SK-N-SH treated with all-trans-retinoic acid at 6 μM for 48 hours (cell line): ENCODE results near the gene DXO.
A peak's percentile ranks its signal among the peaks of the same experiment; 100 is the strongest.

Source experiments
- ATAC-seq: fragments of 200-7000 bp; cut with Tn5 transposase; 3 replicates; pipeline ENCODE4 v1.9.1; 2020; ENCODE audit warnings: mild to moderate bottlenecking, moderate library complexity
- ARNTL ChIP-seq: fragments of 450-650 bp; formaldehyde crosslinking; IDR thresholded peaks from 2 replicates; pipeline ENCODE4 v1.5.0; 2020; ENCODE audit warnings: low read depth, mild to moderate bottlenecking, moderate library complexity, borderline replicate concordance
- BACH2 ChIP-seq: fragments of 250-450 bp; sonication (Bioruptor Pico); IDR thresholded peaks from 2 replicates; pipeline ENCODE4 v1.9.0; 2021; ENCODE audit warnings: mild to moderate bottlenecking, borderline replicate concordance
- CSDC2 ChIP-seq: fragments of 250-450 bp; sonication (Bioruptor Pico); IDR thresholded peaks from 2 replicates; pipeline ENCODE4 v1.5.0; 2020; ENCODE audit warnings: mild to moderate bottlenecking, moderate library complexity
- CSRNP3 ChIP-seq: fragments of 250-450 bp; sonication (Bioruptor Pico); IDR thresholded peaks from 2 replicates; pipeline ENCODE4 v1.5.1; 2021; ENCODE audit warnings: mild to moderate bottlenecking, moderate library complexity
- ESRRG ChIP-seq: fragments of 250-450 bp; sonication (Bioruptor Pico); IDR thresholded peaks from 2 replicates; pipeline ENCODE4 v1.6.1; 2021; ENCODE audit warnings: mild to moderate bottlenecking
- GLIS3 ChIP-seq: fragments of 250-450 bp; sonication (Bioruptor Pico); IDR thresholded peaks from 2 replicates; pipeline ENCODE4 v1.5.0; 2020; ENCODE audit warnings: mild to moderate bottlenecking, moderate library complexity
- OSR1 ChIP-seq: fragments of 250-450 bp; sonication (Bioruptor Pico); IDR thresholded peaks from 2 replicates; pipeline ENCODE4 v1.8.0; 2022; ENCODE audit warnings: moderate library complexity, mild to moderate bottlenecking, inconsistent platforms
- RARB ChIP-seq: fragments of 250-450 bp; sonication (Bioruptor Pico); IDR thresholded peaks from 2 replicates; pipeline ENCODE4 v1.8.0; 2021; ENCODE audit warnings: mild to moderate bottlenecking, moderate library complexity
- SNAI2 ChIP-seq: fragments of 250-450 bp; sonication (Bioruptor Pico); IDR thresholded peaks from 2 replicates; pipeline ENCODE4 v1.5.0; 2020; ENCODE audit warnings: mild to moderate bottlenecking, moderate library complexity
- TOX ChIP-seq: fragments of 250-450 bp; sonication (Bioruptor Pico); IDR thresholded peaks from 2 replicates; pipeline ENCODE4 v1.8.0; 2021; ENCODE audit warnings: mild to moderate bottlenecking, moderate library complexity, borderline replicate concordance
- ZC3H10 ChIP-seq: fragments of 250-450 bp; sonication (Bioruptor Pico); IDR thresholded peaks from 2 replicates; pipeline ENCODE4 v1.5.1; 2021; ENCODE audit warnings: mild to moderate bottlenecking, moderate library complexity
- ZNF565 ChIP-seq: fragments of 450-650 bp; formaldehyde crosslinking; conservative IDR thresholded peaks from 2 replicates; pipeline ENCODE4 v1.5.0; 2020; ENCODE audit warnings: low read depth, mild to moderate bottlenecking, moderate library complexity
- TF ChIP-seq, protein P1 (sequence below): fragments of 250-450 bp; sonication (Bioruptor Pico); IDR thresholded peaks from 2 replicates; pipeline ENCODE4 v1.8.0; 2020; ENCODE audit warnings: mild to moderate bottlenecking, moderate library complexity, borderline replicate concordance
- TF ChIP-seq, protein P2 (sequence below): fragments of 250-450 bp; sonication (Bioruptor Pico); IDR thresholded peaks from 2 replicates; pipeline ENCODE4 v1.8.0; 2021; ENCODE audit warnings: low read depth, mild to moderate bottlenecking, moderate library complexity, borderline replicate concordance
- TF ChIP-seq, protein P3 (sequence below): fragments of 250-450 bp; sonication (Bioruptor Pico); IDR thresholded peaks from 2 replicates; pipeline ENCODE4 v1.5.0; 2020; ENCODE audit warnings: mild to moderate bottlenecking, moderate library complexity

DXO gene

GRCh38 chr6:31958741-31959739 lies 12.9 kb downstream of the DXO start, which contains the start of the genes NELFE and SKIC2:
Gene NELFE, minus strand, starts transcription at chr6:31958971. Its CDS starts 525 bp downstream, at chr6:31958446.
Gene SKIC2, plus strand, starts transcription at chr6:31959175. Its CDS starts 18 bp downstream, at chr6:31959193.
- ATAC-seq, result peak; percentile 99
- no peak for TF ChIP-seq ZNF565 (CRISPR knock-in tag)
- TF ChIP-seq, protein P1, sequence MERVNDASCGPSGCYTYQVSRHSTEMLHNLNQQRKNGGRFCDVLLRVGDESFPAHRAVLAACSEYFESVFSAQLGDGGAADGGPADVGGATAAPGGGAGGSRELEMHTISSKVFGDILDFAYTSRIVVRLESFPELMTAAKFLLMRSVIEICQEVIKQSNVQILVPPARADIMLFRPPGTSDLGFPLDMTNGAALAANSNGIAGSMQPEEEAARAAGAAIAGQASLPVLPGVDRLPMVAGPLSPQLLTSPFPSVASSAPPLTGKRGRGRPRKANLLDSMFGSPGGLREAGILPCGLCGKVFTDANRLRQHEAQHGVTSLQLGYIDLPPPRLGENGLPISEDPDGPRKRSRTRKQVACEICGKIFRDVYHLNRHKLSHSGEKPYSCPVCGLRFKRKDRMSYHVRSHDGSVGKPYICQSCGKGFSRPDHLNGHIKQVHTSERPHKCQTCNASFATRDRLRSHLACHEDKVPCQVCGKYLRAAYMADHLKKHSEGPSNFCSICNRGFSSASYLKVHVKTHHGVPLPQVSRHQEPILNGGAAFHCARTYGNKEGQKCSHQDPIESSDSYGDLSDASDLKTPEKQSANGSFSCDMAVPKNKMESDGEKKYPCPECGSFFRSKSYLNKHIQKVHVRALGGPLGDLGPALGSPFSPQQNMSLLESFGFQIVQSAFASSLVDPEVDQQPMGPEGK (CRISPR knock-in tag), result peak; percentile 76; the same call in 1 of the 2 replicates

GRCh38 chr6:31958412-31958740 lies 13.6 kb downstream of the DXO start:
- peak; percentile 17 for ATAC-seq
- TF ChIP-seq GLIS3 (CRISPR knock-in tag), result no peak
- no peak for TF ChIP-seq CSRNP3 (CRISPR knock-in tag)
- TF ChIP-seq BACH2 (CRISPR knock-in tag), result no peak
- TF ChIP-seq OSR1 (CRISPR knock-in tag), result no peak
- TF ChIP-seq ARNTL (CRISPR knock-in tag), result no peak
- TF ChIP-seq ESRRG (CRISPR knock-in tag), result no peak
- TF ChIP-seq, protein P2, sequence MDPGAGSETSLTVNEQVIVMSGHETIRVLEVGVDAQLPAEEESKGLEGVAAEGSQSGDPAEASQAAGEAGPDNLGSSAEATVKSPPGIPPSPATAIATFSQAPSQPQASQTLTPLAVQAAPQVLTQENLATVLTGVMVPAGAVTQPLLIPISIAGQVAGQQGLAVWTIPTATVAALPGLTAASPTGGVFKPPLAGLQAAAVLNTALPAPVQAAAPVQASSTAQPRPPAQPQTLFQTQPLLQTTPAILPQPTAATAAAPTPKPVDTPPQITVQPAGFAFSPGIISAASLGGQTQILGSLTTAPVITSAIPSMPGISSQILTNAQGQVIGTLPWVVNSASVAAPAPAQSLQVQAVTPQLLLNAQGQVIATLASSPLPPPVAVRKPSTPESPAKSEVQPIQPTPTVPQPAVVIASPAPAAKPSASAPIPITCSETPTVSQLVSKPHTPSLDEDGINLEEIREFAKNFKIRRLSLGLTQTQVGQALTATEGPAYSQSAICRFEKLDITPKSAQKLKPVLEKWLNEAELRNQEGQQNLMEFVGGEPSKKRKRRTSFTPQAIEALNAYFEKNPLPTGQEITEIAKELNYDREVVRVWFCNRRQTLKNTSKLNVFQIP, result no peak
- no peak for TF ChIP-seq CSDC2
- TF ChIP-seq TOX (CRISPR knock-in tag), result no peak
- TF ChIP-seq ZC3H10 (CRISPR knock-in tag), result no peak
- TF ChIP-seq, protein P3, sequence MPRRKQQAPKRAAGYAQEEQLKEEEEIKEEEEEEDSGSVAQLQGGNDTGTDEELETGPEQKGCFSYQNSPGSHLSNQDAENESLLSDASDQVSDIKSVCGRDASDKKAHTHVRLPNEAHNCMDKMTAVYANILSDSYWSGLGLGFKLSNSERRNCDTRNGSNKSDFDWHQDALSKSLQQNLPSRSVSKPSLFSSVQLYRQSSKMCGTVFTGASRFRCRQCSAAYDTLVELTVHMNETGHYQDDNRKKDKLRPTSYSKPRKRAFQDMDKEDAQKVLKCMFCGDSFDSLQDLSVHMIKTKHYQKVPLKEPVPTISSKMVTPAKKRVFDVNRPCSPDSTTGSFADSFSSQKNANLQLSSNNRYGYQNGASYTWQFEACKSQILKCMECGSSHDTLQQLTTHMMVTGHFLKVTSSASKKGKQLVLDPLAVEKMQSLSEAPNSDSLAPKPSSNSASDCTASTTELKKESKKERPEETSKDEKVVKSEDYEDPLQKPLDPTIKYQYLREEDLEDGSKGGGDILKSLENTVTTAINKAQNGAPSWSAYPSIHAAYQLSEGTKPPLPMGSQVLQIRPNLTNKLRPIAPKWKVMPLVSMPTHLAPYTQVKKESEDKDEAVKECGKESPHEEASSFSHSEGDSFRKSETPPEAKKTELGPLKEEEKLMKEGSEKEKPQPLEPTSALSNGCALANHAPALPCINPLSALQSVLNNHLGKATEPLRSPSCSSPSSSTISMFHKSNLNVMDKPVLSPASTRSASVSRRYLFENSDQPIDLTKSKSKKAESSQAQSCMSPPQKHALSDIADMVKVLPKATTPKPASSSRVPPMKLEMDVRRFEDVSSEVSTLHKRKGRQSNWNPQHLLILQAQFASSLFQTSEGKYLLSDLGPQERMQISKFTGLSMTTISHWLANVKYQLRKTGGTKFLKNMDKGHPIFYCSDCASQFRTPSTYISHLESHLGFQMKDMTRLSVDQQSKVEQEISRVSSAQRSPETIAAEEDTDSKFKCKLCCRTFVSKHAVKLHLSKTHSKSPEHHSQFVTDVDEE (CRISPR knock-in tag), result no peak
- TF ChIP-seq, all 23 proteins: peak for 0

DNA sequence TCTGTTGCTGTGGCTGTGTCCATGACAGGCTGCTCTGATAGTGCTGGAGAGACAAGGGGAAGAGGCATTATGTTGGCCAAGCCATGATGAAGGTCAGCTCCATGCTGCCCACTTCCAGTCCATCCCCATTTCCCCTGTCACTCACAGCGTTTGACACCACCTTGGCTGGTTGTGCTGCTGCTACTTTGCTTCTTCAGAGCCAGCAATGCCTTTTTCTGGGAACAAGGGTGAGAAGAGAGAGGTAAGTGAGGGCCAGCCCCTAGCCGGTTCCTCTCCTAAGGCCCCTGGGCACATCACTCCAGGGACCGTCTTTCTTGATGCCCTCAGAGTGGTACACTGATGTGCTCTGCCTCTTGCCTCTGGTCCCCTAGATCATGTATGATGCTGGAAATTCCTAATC lies 15.1 kb downstream of the DXO start:
- TF ChIP-seq SNAI2 (CRISPR knock-in tag), result no peak
- no peak for TF ChIP-seq GLIS3 (CRISPR knock-in tag)
- no peak for ATAC-seq

GRCh38 chr6:31954511-31954910 lies 17.4 kb downstream of the DXO start:
- no peak for ATAC-seq
- TF ChIP-seq OSR1 (CRISPR knock-in tag), result no peak
- TF ChIP-seq, protein P2, result no peak
- no peak for TF ChIP-seq TOX (CRISPR knock-in tag)
- TF ChIP-seq, protein P3 (CRISPR knock-in tag), result no peak
- TF ChIP-seq ZC3H10 (CRISPR knock-in tag), result no peak
- no peak for TF ChIP-seq ESRRG (CRISPR knock-in tag)
- TF ChIP-seq BACH2 (CRISPR knock-in tag), result no peak
- TF ChIP-seq CSRNP3 (CRISPR knock-in tag), result no peak
- no peak for TF ChIP-seq RARB (CRISPR knock-in tag)
- TF ChIP-seq SNAI2 (CRISPR knock-in tag), result no peak
- TF ChIP-seq ZNF565 (CRISPR knock-in tag), result no peak
- no peak for TF ChIP-seq GLIS3 (CRISPR knock-in tag)
- TF ChIP-seq, protein P1 (CRISPR knock-in tag), result no peak
